Colonic mucosa (tissue), 4 donors: ENCODE results near the gene IFIT1. TPM values are rescaled to one million over a fixed set of nuclear protein-coding genes. Genes with fewer than 3 reads are reported as not detected.

Experiments used
- DNase-seq: peaks from one replicate; pipeline ENCODE4 v3.0.0-alpha.2; 2020
- H3K27ac ChIP-seq: fragments of 200-600 bp; one replicate; pipeline ENCODE4 v1.8.0; 2021
- H3K27me3 ChIP-seq: fragments of 200-600 bp; one replicate; pipeline ENCODE4 v1.8.0; 2021
- H3K36me3 ChIP-seq: fragments of 200-600 bp; one replicate; pipeline ENCODE4 v1.8.0; 2021
- H3K4me1 ChIP-seq: fragments of 200-600 bp; one replicate; pipeline ENCODE4 v1.8.0; 2021; ENCODE audit warnings: mild to moderate bottlenecking
- H3K4me3 ChIP-seq: fragments of 200-600 bp; one replicate; pipeline ENCODE4 v1.8.0; 2021
- H3K9ac ChIP-seq, 2 donors: one replicate each; pipeline ENCODE4 v1.7.0; 2013; ENCODE audit warnings: control low read depth in 2 of 2, low read depth in 2 of 2, low read length in 2 of 2
- H3K9me3 ChIP-seq: fragments of 200-600 bp; one replicate; pipeline ENCODE4 v1.8.0; 2021
- CTCF ChIP-seq: fragments of 200-600 bp; IDR thresholded peaks from one replicate; pipeline ENCODE4 v1.8.0; 2022; ENCODE audit warnings: antibody characterized with exemption, mild to moderate bottlenecking
- intact Hi-C: fragments of 100-400 bp; cut with DNase I; formaldehyde crosslinking; loops from one replicate; pipeline ENCODE4 v1.14.1; 2022
- total RNA-seq, 2 donors: library from RNA; stranded (reverse); fragmentation: NEBNext Ultra II Directional in 1 of 2; extraction: Animal tissue kit (Norgen Biotek cat#: 25700) in 1 of 2; gene quantifications; one replicate each; pipeline ENCODE4 v1.2.1, GENCODE V29; 2021
- donor health status: healthy.
- donor health status: DM: no; HTN: no; CAD: no.
- donor health status: DM: no; HTN: no; CAD: no.

Gene IFIT1
- total RNA-seq, 2 donors from 2014 or later, result 1.9 to 5.4 TPM

GRCh38 chr10:89374713-89375141 is 17.7 kb upstream of the IFIT1 start:
- Histone ChIP-seq H3K9me3 (no peaks in the 10 kb centered on the region), H3K4me3 (no peak overlapping the region), H3K4me1 (peaks cover 9% of the 10 kb centered on the region), H3K36me3 (no peaks in the 10 kb centered on the region), H3K9ac (peak overlapping the region in 1 of 2 donors; percentile 70), H3K27ac (peak overlapping the region; percentile 86), H3K27me3 (no peaks in the 10 kb centered on the region)
- no peak for DNase-seq
- intact Hi-C loops, result no loop called here
- no peak for TF ChIP-seq CTCF

GRCh38 chr10:89377705-89378637 is 14.5 kb upstream of the IFIT1 start, which contains the start of gene IFIT1B:
IFIT1B (plus strand) TSS chr10:89378056; CDS start chr10:89378136, 80 bp downstream.
- Histone ChIP-seq H3K27ac (no peak within 1 kb of the TSS), H3K9me3 (no peaks in the 10 kb centered on the region), H3K27me3 (no peaks in the 10 kb centered on the region), H3K9ac (no peak within 1 kb of the TSS), H3K36me3 (no peaks in the 10 kb centered on the region), H3K4me1 (peaks cover 9% of the 10 kb centered on the region), H3K4me3 (no peak within 1 kb of the TSS)
- no peak for DNase-seq
- no peak for TF ChIP-seq CTCF
- intact Hi-C loops, result no loop called here

GRCh38 chr10:89379103-89379502 is 13.3 kb upstream of the IFIT1 start:
- no peak overlapping the region for H3K27ac ChIP-seq
- H3K9ac ChIP-seq, result no peak overlapping the region
- peaks cover 9% of the 10 kb centered on the region for H3K4me1 ChIP-seq
- no peaks in the 10 kb centered on the region for H3K36me3 ChIP-seq
- no peaks in the 10 kb centered on the region for H3K27me3 ChIP-seq
- H3K9me3 ChIP-seq, result no peaks in the 10 kb centered on the region
- intact Hi-C loops, result no loop called here
- DNase-seq, result no peak
- TF ChIP-seq CTCF, result no peak
- H3K4me3 ChIP-seq, result no peak overlapping the region

- no peaks in the 10 kb centered on the region for H3K4me1 ChIP-seq
- no peak overlapping the region for H3K9ac ChIP-seq
- intact Hi-C loops, result no loop called here
- no peaks in the 10 kb centered on the region for H3K9me3 ChIP-seq
- TF ChIP-seq CTCF, result no peak
- H3K27ac ChIP-seq, result no peak overlapping the region
- DNase-seq, result no peak
- H3K4me3 ChIP-seq, result no peak overlapping the region
- H3K27me3 ChIP-seq, result no peaks in the 10 kb centered on the region
- no peaks in the 10 kb centered on the region for H3K36me3 ChIP-seq
Measured at GRCh38 chr10:89382757-89383156, 9.7 kb upstream of the IFIT1 start.

- Histone ChIP-seq H3K9me3 (no peaks in the 10 kb centered on the region), H3K27me3 (no peaks in the 10 kb centered on the region), H3K9ac (no peak overlapping the region), H3K36me3 (no peaks in the 10 kb centered on the region), H3K27ac (no peak overlapping the region), H3K4me1 (no peaks in the 10 kb centered on the region), H3K4me3 (no peak overlapping the region)
- intact Hi-C loops, result no loop called here
- TF ChIP-seq CTCF, result no peak
- no peak for DNase-seq
Measured at GRCh38 chr10:89384474-89385340, 7.7 kb upstream of the IFIT1 start.
